Middle frontal gyrus (tissue), 1 donor: ENCODE data around the gene TAGAP.
"Not testable (repeated sequence)": the region's sequence is repeated elsewhere in the genome, so short reads cannot be mapped to it uniquely, and the experiment has no call there.

Source experiments
- DNase-seq: peaks from one replicate; pipeline ENCODE4 v3.0.0-alpha.2; 2015; ENCODE audit warnings: low spot score; ENCODE audit errors: extremely low spot score

Gene TAGAP

DNA sequence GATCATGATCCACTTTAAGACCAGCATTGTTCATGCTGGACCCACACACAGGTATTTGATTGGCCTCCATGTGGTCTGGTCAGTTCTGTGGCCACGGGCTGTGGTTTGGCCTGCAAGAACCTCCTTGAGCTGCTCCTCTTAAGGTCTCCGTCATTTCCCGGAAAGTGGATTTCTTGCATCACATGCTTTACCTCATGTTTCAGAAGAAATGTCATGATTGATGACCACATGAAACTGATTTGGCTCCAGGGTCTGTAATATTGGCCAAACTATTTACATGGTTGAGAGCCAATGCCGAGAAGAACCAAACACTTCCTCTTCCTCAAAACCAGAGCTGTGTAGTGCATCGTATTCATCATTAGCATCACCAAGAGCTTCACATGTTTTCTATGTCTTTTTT, 31.6 kb downstream of the TAGAP start:
- no peak for DNase-seq

DNA sequence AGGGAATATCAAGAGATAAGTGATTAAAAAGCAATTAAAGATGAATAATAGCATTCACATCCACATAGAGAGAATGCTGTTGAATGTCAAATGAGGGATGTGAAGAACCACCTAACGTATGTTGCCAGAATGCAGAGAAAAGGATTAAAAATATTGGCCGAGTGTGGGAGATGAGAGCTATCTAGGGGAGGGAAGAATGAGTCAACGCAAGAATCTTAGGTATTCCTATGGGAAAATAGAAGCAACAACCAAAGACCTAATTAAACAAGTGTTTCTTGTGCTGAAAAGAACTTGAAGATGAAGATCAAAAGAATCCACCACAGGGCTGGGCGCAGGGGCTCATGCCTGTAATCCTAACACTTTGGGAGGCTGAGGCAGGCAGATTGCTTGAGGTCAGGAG, 32.6 kb downstream of the TAGAP start:
- peak; percentile 20 for DNase-seq

DNA sequence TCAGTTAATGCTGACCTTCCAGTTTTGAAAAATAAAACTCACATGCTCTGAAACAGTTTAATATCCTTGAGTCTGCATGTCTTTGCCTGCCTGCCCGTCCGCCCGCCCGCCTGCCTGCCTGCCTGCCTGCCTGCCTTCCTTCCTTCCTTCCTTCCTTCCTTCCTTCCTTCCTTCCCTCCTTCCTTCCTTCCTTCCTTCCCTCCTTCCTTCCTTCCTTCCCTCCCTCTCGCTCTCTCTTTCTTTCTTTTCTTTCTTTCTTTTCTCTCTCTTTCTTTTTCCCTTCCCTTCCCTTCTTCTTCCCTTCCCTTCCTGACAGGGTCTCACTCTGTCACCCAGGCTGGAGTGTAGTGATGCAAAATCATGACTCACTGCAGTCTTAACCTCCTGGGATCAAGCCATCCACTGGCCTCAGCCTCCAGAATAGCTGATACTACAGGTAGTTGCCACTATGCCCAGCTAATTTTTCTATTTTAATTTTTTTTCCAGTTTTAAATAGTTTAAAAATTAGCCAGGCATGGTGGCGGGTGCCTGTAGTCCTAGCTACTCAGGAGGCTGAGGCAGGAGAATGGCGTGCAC, 34.7 kb downstream of the TAGAP start:
- DNase-seq = not testable (repeated sequence)

DNA sequence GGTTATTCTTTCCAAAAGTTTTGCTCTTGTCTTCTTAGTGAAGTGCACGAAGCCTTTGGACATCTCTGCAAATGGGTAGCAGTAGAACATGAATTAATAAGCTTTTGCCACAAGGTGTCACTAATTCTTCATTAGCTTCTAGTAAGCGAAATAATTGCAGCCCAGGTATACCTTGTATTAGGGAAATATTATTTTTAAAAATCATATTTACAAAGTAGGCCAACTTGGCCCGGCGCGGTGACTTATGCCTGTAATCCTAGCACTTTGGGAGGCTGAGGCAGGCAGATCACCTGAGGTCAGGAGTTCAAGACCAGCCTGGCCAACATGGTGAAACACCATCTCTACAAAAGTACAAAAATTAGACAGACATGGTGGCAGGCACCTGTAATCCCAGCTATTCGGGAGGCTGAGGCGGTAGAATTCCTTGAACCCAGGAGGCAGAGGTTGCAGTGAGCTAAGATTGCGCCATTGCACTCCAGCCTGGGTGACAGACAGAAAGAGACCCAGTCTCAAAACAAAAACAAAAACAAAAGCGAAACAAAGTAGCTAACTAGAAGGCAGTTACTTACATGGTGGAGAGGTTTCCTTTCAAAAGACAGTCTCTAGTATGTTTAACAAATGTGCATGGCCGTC, 36.0 kb downstream of the TAGAP start:
- no peak for DNase-seq

DNA sequence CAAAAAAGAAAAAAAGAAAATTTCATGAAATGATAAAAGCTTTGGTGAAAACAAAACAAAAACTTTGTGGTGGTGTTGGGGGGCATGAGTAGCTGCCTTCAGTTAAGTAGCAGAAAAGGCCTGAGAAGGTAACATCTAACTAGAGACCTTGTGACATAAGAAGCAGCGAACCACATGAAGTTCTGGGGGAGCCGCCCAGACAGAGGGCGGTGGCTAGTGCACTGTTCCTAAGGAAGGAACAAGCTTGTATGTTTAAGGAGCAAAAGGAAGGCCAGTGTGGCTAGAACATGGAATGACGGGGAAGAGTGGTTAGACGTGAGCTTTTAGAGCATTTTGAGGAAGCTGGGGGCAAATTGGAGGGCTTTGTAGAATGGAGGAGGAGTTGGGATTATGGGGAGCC, 37.3 kb downstream of the TAGAP start:
- no peak for DNase-seq

DNA sequence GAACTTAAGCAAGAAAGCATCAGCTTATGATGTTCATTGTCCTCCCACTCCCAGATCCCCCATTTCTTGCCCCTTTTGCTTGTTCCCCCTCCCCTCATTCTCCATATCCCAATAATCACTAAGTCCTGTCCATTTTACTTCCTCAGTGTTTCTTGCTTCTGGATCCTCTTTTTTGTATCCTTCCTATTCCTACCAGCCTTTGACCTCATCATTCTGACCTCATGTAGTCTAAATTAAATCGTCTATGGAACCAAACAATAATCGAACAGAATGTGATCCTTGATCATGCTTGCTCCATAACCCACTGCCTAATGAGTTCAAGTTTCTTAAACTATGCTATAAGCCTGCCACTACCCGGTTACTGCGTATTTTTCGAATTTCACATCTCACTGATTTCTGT, 39.4 kb downstream of the TAGAP start:
- no peak for DNase-seq

DNA sequence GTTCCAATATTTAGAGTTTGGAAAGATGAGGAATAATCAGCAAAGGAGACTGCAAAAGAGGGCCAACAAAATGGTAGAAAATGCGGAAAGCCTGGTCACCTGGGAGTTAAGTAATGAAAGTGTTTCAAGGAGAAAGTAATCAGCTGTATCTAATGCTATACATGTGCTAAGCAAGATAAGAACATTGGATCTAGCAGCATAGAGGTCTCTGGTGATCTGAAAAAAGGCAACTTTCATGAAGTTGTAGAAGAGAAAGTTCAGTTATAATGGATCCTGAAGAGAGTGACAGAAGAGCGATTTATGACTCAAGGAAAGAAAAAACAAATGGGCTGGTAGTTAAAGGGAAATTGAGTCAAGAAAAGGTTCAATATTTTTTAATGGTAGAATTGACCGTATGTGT, 40.2 kb downstream of the TAGAP start:
- DNase-seq = no peak

DNA sequence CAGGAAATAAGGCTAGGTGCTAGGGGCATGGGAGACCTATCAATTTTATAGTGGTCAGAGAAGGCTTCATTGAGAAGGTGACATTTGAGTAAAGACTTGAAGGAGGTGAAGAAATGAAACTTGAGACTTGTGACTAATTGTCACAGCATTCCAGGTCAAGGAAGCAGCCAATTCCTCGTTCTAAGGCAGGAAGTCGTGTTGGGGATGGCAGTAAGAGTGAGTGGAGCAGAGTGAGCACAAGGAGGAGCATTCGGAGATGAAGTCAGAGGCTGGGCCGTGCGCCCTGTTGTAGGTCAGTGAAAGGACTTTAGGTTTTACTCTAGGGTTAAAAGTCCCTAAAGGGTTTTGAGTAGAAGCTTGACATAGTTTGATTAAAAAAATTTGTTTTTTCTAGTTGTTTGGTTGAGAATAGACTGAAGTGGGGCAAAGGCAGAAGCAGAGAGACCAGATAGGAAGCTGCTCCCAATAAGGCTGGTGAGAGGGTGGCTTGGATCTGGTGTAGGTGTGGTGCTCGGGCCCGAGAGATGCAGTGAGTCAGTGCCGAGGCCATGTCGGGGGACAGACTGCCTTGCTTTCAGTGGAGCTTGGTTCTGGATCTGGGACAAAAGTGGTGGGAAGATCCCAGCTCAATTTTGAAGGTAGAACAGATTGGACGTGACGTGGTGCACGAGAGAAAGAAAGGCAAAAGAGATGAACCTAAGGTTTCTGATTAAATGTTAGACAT, 42.2 kb downstream of the TAGAP start:
- no peak for DNase-seq

DNA sequence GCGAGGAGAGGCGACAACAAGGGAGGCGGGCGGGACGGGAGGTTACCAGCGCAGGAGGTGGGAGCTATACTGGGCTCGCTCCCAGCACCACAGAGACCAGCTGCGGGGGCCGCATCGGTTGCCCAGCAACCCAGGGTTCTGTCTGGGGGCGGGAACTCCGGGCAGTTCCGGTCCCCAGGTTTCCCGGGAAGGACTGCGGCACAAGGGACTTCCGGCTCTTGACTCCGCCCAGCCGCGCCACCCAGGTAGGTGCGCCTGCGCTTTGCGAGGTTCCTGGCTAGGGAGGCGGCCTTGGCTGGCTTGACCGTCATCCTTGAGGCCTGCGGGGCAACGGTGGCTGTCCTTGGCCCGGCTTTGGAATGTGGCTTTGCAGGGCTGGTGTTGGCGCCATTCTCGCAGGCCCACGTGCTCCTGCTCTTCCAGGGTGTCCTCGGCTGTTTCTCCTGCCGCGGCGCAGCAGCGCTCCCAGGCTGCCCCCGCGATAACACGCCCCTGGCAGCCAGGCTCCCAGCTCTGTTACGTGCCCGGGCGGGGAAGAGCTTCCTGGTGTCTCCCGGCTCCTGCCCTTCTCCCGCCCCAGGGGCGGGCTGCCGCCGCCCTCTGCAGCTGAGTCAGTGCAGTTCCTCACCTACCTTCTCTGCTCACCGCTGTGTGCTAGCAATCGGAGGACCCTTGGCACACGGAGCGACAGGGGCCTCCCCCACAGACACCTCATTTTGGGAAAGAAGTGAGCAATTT, 45.0 kb downstream of the TAGAP start, which contains the start of gene RSPH3:
TSS of gene RSPH3 (minus strand) at position 537 of the 738 bp plus-strand sequence. CDS start 652 bp downstream, outside the sequence.
- peak; percentile 84 for DNase-seq

DNA sequence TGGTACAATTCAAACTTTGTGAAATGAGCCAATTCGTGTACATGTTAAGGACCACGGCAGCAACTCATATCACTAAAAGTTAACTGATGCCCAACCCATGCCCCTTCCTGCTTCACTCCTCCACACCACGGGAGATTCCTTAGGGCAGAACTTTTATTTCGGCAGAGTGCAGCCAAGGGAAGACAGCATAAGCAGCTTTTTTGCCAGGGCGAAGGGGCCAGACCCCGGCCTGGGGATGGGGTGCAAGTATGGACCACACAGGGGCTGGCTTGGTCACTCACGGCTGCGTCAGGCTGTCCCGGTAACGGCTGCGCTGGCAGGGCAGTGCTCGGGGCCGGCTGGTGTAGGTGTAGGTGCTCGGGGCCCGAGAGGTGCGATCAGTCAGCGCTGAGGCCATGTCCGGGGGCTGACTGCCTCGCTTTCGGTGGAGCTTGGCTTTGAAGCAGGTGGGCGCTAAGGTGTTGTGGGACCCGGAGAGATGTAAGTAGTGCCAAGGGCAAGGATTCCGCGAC, 45.6 kb downstream of the TAGAP start:
- DNase-seq = no peak

DNA sequence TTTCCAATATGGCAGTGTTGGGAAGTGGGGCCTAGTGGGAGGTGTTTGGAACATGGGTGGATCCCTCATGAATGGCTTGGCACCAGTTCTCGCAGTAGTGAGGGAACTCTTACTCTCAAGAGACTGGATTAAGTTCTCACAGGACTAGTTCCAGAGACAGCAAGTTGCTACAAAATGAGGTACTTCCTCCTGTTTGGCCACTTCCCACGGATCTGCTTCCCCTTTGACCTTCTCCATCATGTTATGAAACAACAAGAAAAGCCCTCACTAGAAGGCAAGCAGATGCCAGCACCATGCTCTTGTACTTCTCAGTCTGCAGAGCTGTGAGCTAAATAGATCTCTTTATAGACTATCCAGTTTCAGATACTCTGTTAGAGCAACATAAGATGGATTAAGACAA, 47.9 kb downstream of the TAGAP start:
- no peak for DNase-seq

DNA sequence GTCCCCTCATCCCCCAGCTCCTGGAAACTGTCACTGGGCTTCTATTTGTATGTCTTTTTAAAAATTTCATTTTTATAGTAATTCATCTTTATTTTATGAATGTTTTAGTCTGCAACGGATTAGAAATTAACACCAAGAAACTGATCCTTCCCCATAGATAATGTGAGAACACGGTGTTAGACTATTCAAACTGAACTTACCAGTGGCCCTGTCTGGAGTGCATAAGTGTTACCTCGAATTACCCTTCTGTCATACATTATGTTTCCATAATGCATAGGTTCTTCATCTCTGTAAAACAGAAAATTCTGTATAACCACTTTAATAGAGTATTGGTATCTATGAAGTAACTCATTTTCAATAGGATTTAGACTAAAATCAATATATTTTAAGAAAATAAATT, 51.2 kb downstream of the TAGAP start:
- DNase-seq = no peak

DNA sequence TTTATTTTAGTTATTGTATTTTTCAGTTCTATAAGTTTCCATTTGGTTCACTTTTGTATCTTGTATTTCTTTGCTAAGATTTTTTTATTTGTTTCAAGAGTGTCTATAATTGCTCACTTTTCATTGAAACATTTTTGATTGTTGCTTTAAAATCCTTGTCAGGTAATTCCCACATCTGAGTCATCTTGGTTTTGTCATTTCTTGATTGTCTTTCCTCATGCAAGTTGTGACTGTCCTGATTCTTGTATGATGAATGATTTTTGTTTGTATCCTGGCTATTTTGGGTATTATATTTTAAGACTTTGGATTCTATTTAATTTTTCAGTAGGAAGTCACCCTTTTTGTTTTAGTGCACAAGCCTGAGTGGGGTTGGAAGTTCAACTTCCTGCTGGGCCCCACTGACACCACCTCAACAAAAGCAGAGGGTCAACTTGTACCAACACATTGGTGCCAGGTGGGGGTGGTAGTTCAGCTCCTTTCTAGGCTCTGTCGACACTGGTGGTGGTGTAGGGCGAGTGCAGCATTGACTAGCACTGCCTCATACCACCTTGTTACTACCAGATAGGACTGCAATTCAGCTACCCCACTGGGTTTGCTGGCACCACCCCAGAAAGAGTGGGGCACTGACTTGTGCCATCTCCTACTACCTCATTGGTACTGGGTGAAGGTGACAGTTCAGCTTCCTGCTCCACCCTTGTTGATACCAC, 53.6 kb downstream of the TAGAP start:
- no peak for DNase-seq

DNA sequence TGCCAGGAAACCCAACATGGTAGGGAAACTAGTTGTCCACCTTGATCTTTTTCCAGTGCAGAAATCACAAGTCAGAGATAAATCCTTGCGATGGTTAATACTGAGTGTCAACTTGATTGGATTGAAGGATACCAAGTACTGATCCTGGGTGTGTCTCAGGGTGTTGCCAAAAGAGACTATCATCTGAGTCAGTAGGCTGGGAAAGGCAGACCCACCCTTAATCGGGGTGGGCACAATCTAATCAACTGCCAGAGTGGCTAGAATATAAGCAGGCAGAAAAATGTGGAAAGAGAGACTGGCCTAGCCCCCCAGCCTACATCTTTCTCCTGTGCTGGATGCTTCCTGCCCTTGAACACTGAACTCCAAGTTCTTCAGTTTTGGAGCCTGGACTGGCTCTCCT, 55.1 kb downstream of the TAGAP start:
- not testable (repeated sequence) for DNase-seq

DNA sequence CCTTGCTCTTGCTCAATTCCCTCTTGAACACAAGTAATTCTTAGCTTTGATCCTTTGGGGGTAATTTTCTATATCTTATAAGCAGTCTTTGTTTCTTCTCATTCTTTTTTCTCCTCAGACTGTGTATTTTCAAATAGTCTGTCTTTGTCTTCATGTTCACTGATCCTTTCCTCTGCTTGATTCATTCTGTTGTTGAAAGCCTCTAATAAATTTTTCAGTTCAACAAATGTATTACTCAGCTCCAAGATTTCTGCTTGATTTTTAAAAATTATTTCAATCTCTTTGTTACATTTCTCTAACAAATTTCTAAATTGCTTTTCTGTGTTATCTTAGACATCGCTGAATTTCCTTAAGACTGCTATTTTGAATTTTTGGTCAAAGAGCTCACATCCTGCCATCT, 56.3 kb downstream of the TAGAP start:
- DNase-seq = no peak

DNA sequence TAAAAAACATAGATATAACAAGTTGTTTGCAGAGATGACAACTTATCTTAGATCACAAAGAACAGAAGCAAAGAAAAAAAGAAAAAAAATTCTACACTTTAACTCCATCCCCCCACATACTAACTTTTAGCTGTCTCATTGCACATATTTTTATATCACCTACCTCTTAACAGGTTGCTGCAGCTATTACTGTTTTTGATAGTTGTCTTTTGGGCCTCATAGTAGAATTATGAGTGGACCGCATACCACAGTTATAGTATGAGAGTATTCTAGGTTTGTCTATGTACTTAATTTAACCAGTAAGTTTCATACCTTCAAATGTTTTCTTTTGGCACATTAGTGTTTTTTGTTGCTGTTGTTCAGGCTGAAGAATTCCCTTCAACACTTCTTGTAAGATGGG, 57.1 kb downstream of the TAGAP start:
- no peak for DNase-seq
